HL-60 (cell line): Measurements from ENCODE around the gene KDM4C.

Source experiments
- GABPA ChIP-seq: IDR thresholded peaks from 2 replicates; pipeline ENCODE4 v1.6.1; 2012; ENCODE audit warnings: low read depth
- POLR2AphosphoS5 ChIP-seq: IDR thresholded peaks from 2 replicates; pipeline ENCODE4 v1.6.1; 2012; ENCODE audit warnings: low read depth
- SPI1 ChIP-seq: IDR thresholded peaks from 2 replicates; pipeline ENCODE4 v1.6.1; 2012; ENCODE audit warnings: low read depth, mild to moderate bottlenecking, borderline replicate concordance
- TF ChIP-seq, protein P1 (sequence below): IDR thresholded peaks from one replicate; pipeline ENCODE4 v1.5.1; 2011; ENCODE audit warnings: low read length, control low read depth, inconsistent platforms; ENCODE audit not compliant: insufficient read depth
- TF ChIP-seq, protein P2 (sequence below): IDR thresholded peaks from 2 replicates; pipeline ENCODE4 v1.6.1; 2012; ENCODE audit warnings: low read depth; ENCODE audit not compliant: insufficient replicate concordance

GRCh38 chr9:7086389-7086788 lies 328.6 kb downstream of the KDM4C start:
- TF ChIP-seq, protein P1, sequence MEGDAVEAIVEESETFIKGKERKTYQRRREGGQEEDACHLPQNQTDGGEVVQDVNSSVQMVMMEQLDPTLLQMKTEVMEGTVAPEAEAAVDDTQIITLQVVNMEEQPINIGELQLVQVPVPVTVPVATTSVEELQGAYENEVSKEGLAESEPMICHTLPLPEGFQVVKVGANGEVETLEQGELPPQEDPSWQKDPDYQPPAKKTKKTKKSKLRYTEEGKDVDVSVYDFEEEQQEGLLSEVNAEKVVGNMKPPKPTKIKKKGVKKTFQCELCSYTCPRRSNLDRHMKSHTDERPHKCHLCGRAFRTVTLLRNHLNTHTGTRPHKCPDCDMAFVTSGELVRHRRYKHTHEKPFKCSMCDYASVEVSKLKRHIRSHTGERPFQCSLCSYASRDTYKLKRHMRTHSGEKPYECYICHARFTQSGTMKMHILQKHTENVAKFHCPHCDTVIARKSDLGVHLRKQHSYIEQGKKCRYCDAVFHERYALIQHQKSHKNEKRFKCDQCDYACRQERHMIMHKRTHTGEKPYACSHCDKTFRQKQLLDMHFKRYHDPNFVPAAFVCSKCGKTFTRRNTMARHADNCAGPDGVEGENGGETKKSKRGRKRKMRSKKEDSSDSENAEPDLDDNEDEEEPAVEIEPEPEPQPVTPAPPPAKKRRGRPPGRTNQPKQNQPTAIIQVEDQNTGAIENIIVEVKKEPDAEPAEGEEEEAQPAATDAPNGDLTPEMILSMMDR = no peak
- TF ChIP-seq, protein P2, sequence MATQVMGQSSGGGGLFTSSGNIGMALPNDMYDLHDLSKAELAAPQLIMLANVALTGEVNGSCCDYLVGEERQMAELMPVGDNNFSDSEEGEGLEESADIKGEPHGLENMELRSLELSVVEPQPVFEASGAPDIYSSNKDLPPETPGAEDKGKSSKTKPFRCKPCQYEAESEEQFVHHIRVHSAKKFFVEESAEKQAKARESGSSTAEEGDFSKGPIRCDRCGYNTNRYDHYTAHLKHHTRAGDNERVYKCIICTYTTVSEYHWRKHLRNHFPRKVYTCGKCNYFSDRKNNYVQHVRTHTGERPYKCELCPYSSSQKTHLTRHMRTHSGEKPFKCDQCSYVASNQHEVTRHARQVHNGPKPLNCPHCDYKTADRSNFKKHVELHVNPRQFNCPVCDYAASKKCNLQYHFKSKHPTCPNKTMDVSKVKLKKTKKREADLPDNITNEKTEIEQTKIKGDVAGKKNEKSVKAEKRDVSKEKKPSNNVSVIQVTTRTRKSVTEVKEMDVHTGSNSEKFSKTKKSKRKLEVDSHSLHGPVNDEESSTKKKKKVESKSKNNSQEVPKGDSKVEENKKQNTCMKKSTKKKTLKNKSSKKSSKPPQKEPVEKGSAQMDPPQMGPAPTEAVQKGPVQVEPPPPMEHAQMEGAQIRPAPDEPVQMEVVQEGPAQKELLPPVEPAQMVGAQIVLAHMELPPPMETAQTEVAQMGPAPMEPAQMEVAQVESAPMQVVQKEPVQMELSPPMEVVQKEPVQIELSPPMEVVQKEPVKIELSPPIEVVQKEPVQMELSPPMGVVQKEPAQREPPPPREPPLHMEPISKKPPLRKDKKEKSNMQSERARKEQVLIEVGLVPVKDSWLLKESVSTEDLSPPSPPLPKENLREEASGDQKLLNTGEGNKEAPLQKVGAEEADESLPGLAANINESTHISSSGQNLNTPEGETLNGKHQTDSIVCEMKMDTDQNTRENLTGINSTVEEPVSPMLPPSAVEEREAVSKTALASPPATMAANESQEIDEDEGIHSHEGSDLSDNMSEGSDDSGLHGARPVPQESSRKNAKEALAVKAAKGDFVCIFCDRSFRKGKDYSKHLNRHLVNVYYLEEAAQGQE = no peak
- TF ChIP-seq POLR2AphosphoS5 = no peak
- no peak for TF ChIP-seq GABPA
- TF ChIP-seq SPI1 = no peak
